Gastroesophageal sphincter (tissue), 4 donors: Measurements from ENCODE around the gene TRMT2A. TPM values are rescaled to one million over a fixed set of nuclear protein-coding genes. Genes with fewer than 3 reads are reported as not detected.
A peak's percentile ranks its signal among the peaks of the same experiment; 100 is the strongest.

Experiments
- ATAC-seq: fragments of 150-250 bp; one replicate; pipeline ENCODE4 v1.9.1; 2016; ENCODE audit warnings: mild to moderate bottlenecking, moderate library complexity
- H3K27ac ChIP-seq, 4 donors: fragments of 200-600 bp; sonication (generic) in 3 of 4; 1 replicate in 3 of 4; 2 replicates in 1 of 4; pipeline ENCODE4 v1.5.1; 2016 to 2019
- H3K27me3 ChIP-seq: fragments of 200-600 bp; sonication (generic); one replicate; pipeline ENCODE4 v1.5.1; 2019
- H3K36me3 ChIP-seq, 2 donors: fragments of 200-600 bp; sonication (generic); one replicate each; pipeline ENCODE4 v1.5.1; 2019; ENCODE audit warnings: control low read depth in 1 of 2
- H3K4me1 ChIP-seq, 3 donors: fragments of 200-600 bp; sonication (generic); 1 replicate in 2 of 3; 2 replicates in 1 of 3; pipeline ENCODE4 v1.5.1; 2016 to 2019; ENCODE audit warnings: control low read depth in 2 of 3
- H3K4me3 ChIP-seq, 2 donors: fragments of 200-600 bp; sonication (generic); one replicate each; pipeline ENCODE4 v1.5.1; 2019; ENCODE audit warnings: mild to moderate bottlenecking in 1 of 2, moderate library complexity in 1 of 2
- H3K9me3 ChIP-seq, 3 donors: fragments of 200-600 bp; sonication (generic); one replicate each; pipeline ENCODE4 v1.5.1; 2017 to 2019; ENCODE audit warnings: control low read depth in 2 of 3
- CTCF ChIP-seq, 4 experiments: fragments of 200-600 bp in 2 of 4; fragments of 450-650 bp in 2 of 4; sonication (generic) in 1 of 4; IDR thresholded peaks; one replicate each; pipeline ENCODE4 v1.5.1; 2017 to 2019; ENCODE audit warnings: antibody characterized with exemption in 4 of 4, mild to moderate bottlenecking in 2 of 4, moderate library complexity in 2 of 4
- EP300 ChIP-seq: sonication (generic); formaldehyde crosslinking; IDR thresholded peaks from one replicate; pipeline ENCODE4 v1.6.1; 2017; ENCODE audit warnings: antibody characterized with exemption, mild to moderate bottlenecking
- POLR2A ChIP-seq, 2 donors: fragments of 450-650 bp; IDR thresholded peaks; one replicate each; pipeline ENCODE4 v1.6.1; 2017; ENCODE audit warnings: antibody characterized with exemption in 2 of 2, mild to moderate bottlenecking in 2 of 2, moderate library complexity in 1 of 2
- POLR2AphosphoS5 ChIP-seq: sonication (generic); formaldehyde crosslinking; IDR thresholded peaks from one replicate; pipeline ENCODE4 v1.6.1; 2017; ENCODE audit warnings: antibody characterized with exemption
- WGBS, 2 donors: methylation state at CpG; one replicate each; pipeline ENCODE4 v1.1.5; 2018; ENCODE audit warnings: low coverage in 1 of 2; 5-methylcytosine and 5-hydroxymethylcytosine counted together
- total RNA-seq, 4 donors: library from RNA; depleted of rRNA; stranded (reverse); fragments of >200 nt; gene quantifications; one replicate each; pipeline ENCODE4 v1.1.0, GENCODE V29; 2016

The TRMT2A gene
- total RNA-seq, 4 donors from 2014 or later = 24.1 to 57.0 (median 36.3) TPM

- Histone ChIP-seq H3K9me3 (no peaks in the 10 kb centered on the region), H3K27me3 (no peaks in the 10 kb centered on the region), H3K27ac (peak overlapping the region in 2 of 4 donors; percentile 95 to 99), H3K4me1 (peaks cover 4 to 67% (median 49%) of the 10 kb centered on the region in 3 donors), H3K4me3 (peak overlapping the region; percentile 75 to 99), H3K36me3 (peaks cover 0 to 4% of the 10 kb centered on the region in 2 donors)
- TF ChIP-seq CTCF (IDR thresholded peaks at IDR 0.05) (no peak), POLR2A (IDR thresholded peaks at IDR 0.05) (no peak), POLR2AphosphoS5 (no peak), EP300 (no peak)
- no peak for ATAC-seq
- WGBS, 2 donors = 56% methylated on average over 6 of the region's 16 CpGs; no CpG with 5 or more reads in 1 of the 2 donors
These were observed 15.7 kb upstream of the TRMT2A start for GRCh38 chr22:20132686-20133246.

GRCh38 chr22:20131859-20132685, 15.0 kb upstream of the TRMT2A start:
- peaks cover 0 to 11% of the 10 kb centered on the region in 2 donors for H3K36me3 ChIP-seq
- no peak for ATAC-seq
- TF ChIP-seq CTCF (IDR thresholded peaks at IDR 0.05) (no peak), EP300 (no peak), POLR2A (IDR thresholded peaks at IDR 0.05) (no peak), POLR2AphosphoS5 (no peak)
- peaks cover 4 to 60% (median 42%) of the 10 kb centered on the region in 3 donors for H3K4me1 ChIP-seq
- peak overlapping the region; percentile 75 to 99 for H3K4me3 ChIP-seq
- no peaks in the 10 kb centered on the region for H3K27me3 ChIP-seq
- H3K27ac ChIP-seq = peak overlapping the region in 3 of 4 donors; percentile 92 to 99 (median 95)
- no CpG with 5 or more reads among the region's 72 CpGs for WGBS, 2 donors
- no peaks in the 10 kb centered on the region for H3K9me3 ChIP-seq

- WGBS, 2 donors = no CpG with 5 or more reads among the region's 43 CpGs
- peaks cover 0 to 17% of the 10 kb centered on the region in 2 donors for H3K36me3 ChIP-seq
- TF ChIP-seq EP300 = no peak
- no peak for TF ChIP-seq POLR2AphosphoS5
- TF ChIP-seq POLR2A (IDR thresholded peaks at IDR 0.05) = no peak
- TF ChIP-seq CTCF (IDR thresholded peaks at IDR 0.05) = no peak
These were observed 14.5 kb upstream of the TRMT2A start, which contains the start of gene ZDHHC8 for GRCh38 chr22:20131597-20131858. ZDHHC8 (plus strand) TSS chr22:20131804; CDS start chr22:20131948, 144 bp downstream.

GRCh38 chr22:20130731-20131596, 13.9 kb upstream of the TRMT2A start:
- TF ChIP-seq CTCF (IDR thresholded peaks at IDR 0.05) (no peak), POLR2A (IDR thresholded peaks at IDR 0.05) (peak in 1 of 2 donors; percentile 36), POLR2AphosphoS5 (peak; percentile 25), EP300 (no peak)
- peak overlapping the region; percentile 48 to 99 for H3K4me3 ChIP-seq
- peaks cover 4 to 49% (median 31%) of the 10 kb centered on the region in 3 donors for H3K4me1 ChIP-seq
- no peaks in the 10 kb centered on the region for H3K9me3 ChIP-seq
- ATAC-seq = peak; percentile 93
- H3K27ac ChIP-seq = peak overlapping the region; percentile 74 to 99 (median 94)
- no peaks in the 10 kb centered on the region for H3K27me3 ChIP-seq
- H3K36me3 ChIP-seq = peaks cover 0 to 22% of the 10 kb centered on the region in 2 donors
- WGBS, 2 donors = no CpG with 5 or more reads among the region's 70 CpGs

More at GRCh38 chr22:20131597-20131858, 14.5 kb upstream of the TRMT2A start, which contains the start of gene ZDHHC8:
- H3K4me3 ChIP-seq = peak within 1 kb of the TSS; percentile 75 to 99
- ATAC-seq = peak; percentile 85
- no peaks in the 10 kb centered on the region for H3K9me3 ChIP-seq
- no peaks in the 10 kb centered on the region for H3K27me3 ChIP-seq
- peak within 1 kb of the TSS; percentile 74 to 99 (median 94) for H3K27ac ChIP-seq
- peaks cover 4 to 54% (median 36%) of the 10 kb centered on the region in 3 donors for H3K4me1 ChIP-seq
